Lung (tissue), 12 donors: ENCODE measurements around the gene SCRN2. TPM values are rescaled to one million over a fixed set of nuclear protein-coding genes. Genes with fewer than 3 reads are reported as not detected.

Experiments
- ATAC-seq: fragments of 200-7000 bp; cut with Tn5 transposase; one replicate; pipeline ENCODE4 v1.9.1; 2020; ENCODE audit warnings: moderate number of reproducible peaks; ENCODE audit not compliant: insufficient read depth, low FRiP score
- DNase-seq, 3 donors: peaks; one replicate each; pipeline ENCODE4 v3.0.0-alpha.2; 2013 to 2017
- H3K27ac ChIP-seq, 2 donors: one replicate each; pipeline ENCODE4 v1.5.1; 2013; ENCODE audit warnings: mild to moderate bottlenecking in 2 of 2, moderate library complexity in 2 of 2, control low read depth in 1 of 2, inconsistent platforms in 1 of 2, low read depth in 1 of 2, low read length in 1 of 2
- H3K27me3 ChIP-seq, 3 donors: one replicate each; pipeline ENCODE4 v1.5.1; 2013; ENCODE audit warnings: low read length in 2 of 3; ENCODE audit not compliant: control insufficient read depth in 3 of 3, insufficient read depth in 3 of 3
- H3K36me3 ChIP-seq, 4 donors: one replicate each; pipeline ENCODE4 v1.5.1; 2013; ENCODE audit warnings: low read length in 4 of 4, mild to moderate bottlenecking in 1 of 4, moderate library complexity in 1 of 4; ENCODE audit not compliant: control insufficient read depth in 4 of 4, insufficient read depth in 4 of 4
- H3K4me1 ChIP-seq, 5 donors: one replicate each; pipeline ENCODE4 v1.5.1; 2013; ENCODE audit warnings: low read length in 5 of 5, mild to moderate bottlenecking in 2 of 5, moderate library complexity in 1 of 5; ENCODE audit not compliant: control insufficient read depth in 5 of 5, insufficient read depth in 5 of 5
- H3K4me3 ChIP-seq: one replicate; pipeline ENCODE4 v1.5.1; 2013; ENCODE audit warnings: mild to moderate bottlenecking, control low read depth, moderate library complexity
- H3K9ac ChIP-seq, 2 donors: one replicate each; pipeline ENCODE4 v1.5.1; 2013; ENCODE audit warnings: low read length in 2 of 2, control low read depth in 1 of 2; ENCODE audit not compliant: insufficient read depth in 1 of 2
- H3K9me3 ChIP-seq, 4 donors: one replicate each; pipeline ENCODE4 v1.5.1; 2013; ENCODE audit warnings: low read length in 3 of 4, mild to moderate bottlenecking in 1 of 4, moderate library complexity in 1 of 4; ENCODE audit not compliant: control insufficient read depth in 4 of 4, insufficient read depth in 3 of 4
- CTCF ChIP-seq: IDR thresholded peaks from 2 replicates; pipeline ENCODE4 v1.5.1; 2012; ENCODE audit warnings: mild to moderate bottlenecking; ENCODE audit errors: control extremely low read depth, extremely low read depth
- WGBS, 2 donors: extraction: QIAGEN DNeasy Blood & Tissue Kit; methylation state at CpG; one replicate each; pipeline ENCODE4 v1.1.7; 2013; 5-methylcytosine and 5-hydroxymethylcytosine counted together
- polyA plus RNA-seq, 2 donors: library from polyadenylated mRNA; stranded (reverse); fragments of 200-250 nt; gene quantifications; one replicate each; pipeline ENCODE4 v1.2.1, GENCODE V29; 2013
- total RNA-seq, 2 donors: library from RNA; depleted of rRNA in 1 of 2; stranded (reverse); fragments of >200 nt in 1 of 2; gene quantifications; one replicate each; pipeline ENCODE4 v1.2.1, GENCODE V29; 2014 to 2021
- donor health status: control.
- donor health status: control.
- donor health status: Bipolar disorder and iron deficiency.
- donor health status: healthy.
- donor health status: DM: yes; HTN: yes; CAD: no.

Gene SCRN2
- total and polyA plus RNA-seq, 4 donors = 22.8 to 61.7 (median 32.2) TPM

GRCh38 chr17:47803201-47803600, 37.9 kb downstream of the SCRN2 start:
- no peak for TF ChIP-seq CTCF
- Histone ChIP-seq H3K9me3 (no peaks in the 10 kb centered on the region), H3K9ac (peak overlapping the region in 1 of 2 donors; percentile 5), H3K27me3 (no peaks in the 10 kb centered on the region), H3K27ac (no peak overlapping the region), H3K36me3 (peaks cover 0 to 15% (median 5%) of the 10 kb centered on the region in 4 donors), H3K4me1 (no peaks in the 10 kb centered on the region), H3K4me3 (no peak overlapping the region)
- DNase-seq (no peak), ATAC-seq (no peak)
- 48 to 67% methylated on average over 5 of the region's 5 CpGs for WGBS, 2 donors

- DNase-seq (peak in 1 of 3 donors; percentile 12), ATAC-seq (no peak)
- H3K4me1 ChIP-seq = no peaks in the 10 kb centered on the region
- H3K9me3 ChIP-seq = no peaks in the 10 kb centered on the region
- H3K27ac ChIP-seq = no peak overlapping the region
- H3K9ac ChIP-seq = no peak overlapping the region
- no peak overlapping the region for H3K4me3 ChIP-seq
- WGBS, 2 donors = 35 to 38% methylated on average over 9 of the region's 9 CpGs
- H3K27me3 ChIP-seq = no peaks in the 10 kb centered on the region
- TF ChIP-seq CTCF = peak; percentile 26
- H3K36me3 ChIP-seq = peaks cover 0 to 8% (median 3%) of the 10 kb centered on the region in 4 donors
Observed at GRCh38 chr17:47802341-47803022, 38.6 kb downstream of the SCRN2 start.

- ATAC-seq (no peak), DNase-seq (no peak)
- Histone ChIP-seq H3K4me1 (no peaks in the 10 kb centered on the region), H3K9ac (no peak overlapping the region), H3K36me3 (peaks cover 0 to 2% (median under 1%) of the 10 kb centered on the region in 4 donors), H3K9me3 (no peaks in the 10 kb centered on the region), H3K27ac (no peak overlapping the region), H3K4me3 (no peak overlapping the region), H3K27me3 (no peaks in the 10 kb centered on the region)
- 45 to 64% methylated on average over 6 of the region's 6 CpGs for WGBS, 2 donors
- TF ChIP-seq CTCF = no peak
Observed at GRCh38 chr17:47801906-47802305, 39.2 kb downstream of the SCRN2 start.
